H1 (cell line): Measurements from ENCODE around the gene CELF2. TPM values are rescaled to one million over a fixed set of nuclear protein-coding genes. Genes with fewer than 3 reads are reported as not detected.

Experiments used
- EP300 ChIP-seq, 2 experiments: IDR thresholded peaks; 1 replicate in 1 of 2; 2 replicates in 1 of 2; pipeline ENCODE4 v1.6.1; 2011 to 2012; ENCODE audit warnings: low read depth in 2 of 2, low read length in 2 of 2, mild to moderate bottlenecking in 2 of 2, borderline replicate concordance in 1 of 2, inconsistent platforms in 1 of 2, moderate library complexity in 1 of 2
- polyA plus RNA-seq, 7 experiments: library from polyadenylated mRNA; depleted of rRNA in 3 of 7; stranded (reverse) in 5 of 7; unstranded in 2 of 7; fragments of >200 nt in 5 of 7; fragments of 200-250 nt in 2 of 7; gene quantifications; 1 replicate in 5 of 7; 2 replicates in 1 of 7; 4 replicates in 1 of 7; pipeline versions ENCODE4 v1.2.1 to v1.2.3, GENCODE V29; 2011 to 2013; ENCODE audit warnings: missing spikeins in 2 of 7, mixed read lengths in 2 of 7
- total RNA-seq: library from RNA; stranded (reverse); fragmentation: NEBNext Ultra II Directional; extraction: Animal tissue kit (Norgen Biotek cat#: 25700); gene quantifications from 2 replicates; pipeline ENCODE4 v1.2.1, GENCODE V29; 2021
- TF ChIP-seq, protein P1 (sequence below), 3 experiments: IDR thresholded peaks; 1 replicate in 2 of 3; 2 replicates in 1 of 3; pipeline versions ENCODE4 v1.5.1 to v1.6.1; 2011; ENCODE audit warnings: low read length in 3 of 3, mild to moderate bottlenecking in 3 of 3, inconsistent platforms in 2 of 3, low read depth in 1 of 3, moderate library complexity in 1 of 3; ENCODE audit not compliant: insufficient read depth in 1 of 3; ENCODE audit errors: control extremely low read depth in 1 of 3
- TF ChIP-seq, protein P2 (sequence below): IDR thresholded peaks from 2 replicates; pipeline ENCODE4 v1.6.1; 2012; ENCODE audit warnings: inconsistent platforms
- TF ChIP-seq, protein P3 (sequence below): IDR thresholded peaks from 2 replicates; pipeline ENCODE4 v1.6.1; 2011; ENCODE audit warnings: low read length, improper control_type of control experiment

Gene CELF2
- total and polyA plus RNA-seq, 2 of the 8 experiments (the other 6 are each of a cell fraction or from before 2014, with no cell fraction given), result 18.3 to 22.7 TPM

DNA sequence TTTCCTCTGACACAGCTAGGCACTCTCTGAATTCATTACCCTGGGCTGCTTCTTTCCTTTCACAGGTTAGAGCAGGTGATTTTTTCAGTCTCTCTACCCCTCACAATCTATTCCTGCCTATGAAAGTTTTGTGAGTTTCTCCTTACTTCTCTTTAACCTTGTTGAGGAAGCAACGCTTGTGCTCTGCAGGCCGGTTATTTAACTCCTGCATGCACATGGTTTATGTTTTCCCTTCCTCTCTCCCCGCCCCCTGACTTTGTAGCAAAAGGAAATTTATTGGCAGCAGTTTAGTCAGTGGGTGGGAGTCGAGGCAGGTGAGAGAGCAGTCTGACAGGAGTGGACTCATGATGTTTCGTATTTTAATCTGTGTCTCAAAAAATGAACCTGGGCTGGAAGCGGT is 91.9 kb downstream of the CELF2 start (continued):
- TF ChIP-seq, protein P1, sequence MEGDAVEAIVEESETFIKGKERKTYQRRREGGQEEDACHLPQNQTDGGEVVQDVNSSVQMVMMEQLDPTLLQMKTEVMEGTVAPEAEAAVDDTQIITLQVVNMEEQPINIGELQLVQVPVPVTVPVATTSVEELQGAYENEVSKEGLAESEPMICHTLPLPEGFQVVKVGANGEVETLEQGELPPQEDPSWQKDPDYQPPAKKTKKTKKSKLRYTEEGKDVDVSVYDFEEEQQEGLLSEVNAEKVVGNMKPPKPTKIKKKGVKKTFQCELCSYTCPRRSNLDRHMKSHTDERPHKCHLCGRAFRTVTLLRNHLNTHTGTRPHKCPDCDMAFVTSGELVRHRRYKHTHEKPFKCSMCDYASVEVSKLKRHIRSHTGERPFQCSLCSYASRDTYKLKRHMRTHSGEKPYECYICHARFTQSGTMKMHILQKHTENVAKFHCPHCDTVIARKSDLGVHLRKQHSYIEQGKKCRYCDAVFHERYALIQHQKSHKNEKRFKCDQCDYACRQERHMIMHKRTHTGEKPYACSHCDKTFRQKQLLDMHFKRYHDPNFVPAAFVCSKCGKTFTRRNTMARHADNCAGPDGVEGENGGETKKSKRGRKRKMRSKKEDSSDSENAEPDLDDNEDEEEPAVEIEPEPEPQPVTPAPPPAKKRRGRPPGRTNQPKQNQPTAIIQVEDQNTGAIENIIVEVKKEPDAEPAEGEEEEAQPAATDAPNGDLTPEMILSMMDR (IDR thresholded peaks at IDR 0.05; ENCODE audit: control extremely low read depth in 1 of 3, insufficient read depth in 1 of 3, low read depth in 1 of 3, low read length in 3 of 3), result no peak
- TF ChIP-seq, protein P2, sequence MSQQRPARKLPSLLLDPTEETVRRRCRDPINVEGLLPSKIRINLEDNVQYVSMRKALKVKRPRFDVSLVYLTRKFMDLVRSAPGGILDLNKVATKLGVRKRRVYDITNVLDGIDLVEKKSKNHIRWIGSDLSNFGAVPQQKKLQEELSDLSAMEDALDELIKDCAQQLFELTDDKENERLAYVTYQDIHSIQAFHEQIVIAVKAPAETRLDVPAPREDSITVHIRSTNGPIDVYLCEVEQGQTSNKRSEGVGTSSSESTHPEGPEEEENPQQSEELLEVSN, result no peak
- no peak for TF ChIP-seq EP300 (IDR thresholded peaks at IDR 0.05; ENCODE audit: borderline replicate concordance in 1 of 2, low read depth in 2 of 2, low read length in 2 of 2)
- TF ChIP-seq, protein P3, sequence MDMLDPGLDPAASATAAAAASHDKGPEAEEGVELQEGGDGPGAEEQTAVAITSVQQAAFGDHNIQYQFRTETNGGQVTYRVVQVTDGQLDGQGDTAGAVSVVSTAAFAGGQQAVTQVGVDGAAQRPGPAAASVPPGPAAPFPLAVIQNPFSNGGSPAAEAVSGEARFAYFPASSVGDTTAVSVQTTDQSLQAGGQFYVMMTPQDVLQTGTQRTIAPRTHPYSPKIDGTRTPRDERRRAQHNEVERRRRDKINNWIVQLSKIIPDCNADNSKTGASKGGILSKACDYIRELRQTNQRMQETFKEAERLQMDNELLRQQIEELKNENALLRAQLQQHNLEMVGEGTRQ, result no peak
